ENCODE data around the gene PDE9A. TPM values are rescaled to one million over a fixed set of nuclear protein-coding genes. Genes with fewer than 3 reads are reported as not detected.

The PDE9A gene
- total and polyA plus RNA-seq, 2 experiments from 2014 or later, result 26.5 to 31.1 TPM

- TF ChIP-seq, protein P1, sequence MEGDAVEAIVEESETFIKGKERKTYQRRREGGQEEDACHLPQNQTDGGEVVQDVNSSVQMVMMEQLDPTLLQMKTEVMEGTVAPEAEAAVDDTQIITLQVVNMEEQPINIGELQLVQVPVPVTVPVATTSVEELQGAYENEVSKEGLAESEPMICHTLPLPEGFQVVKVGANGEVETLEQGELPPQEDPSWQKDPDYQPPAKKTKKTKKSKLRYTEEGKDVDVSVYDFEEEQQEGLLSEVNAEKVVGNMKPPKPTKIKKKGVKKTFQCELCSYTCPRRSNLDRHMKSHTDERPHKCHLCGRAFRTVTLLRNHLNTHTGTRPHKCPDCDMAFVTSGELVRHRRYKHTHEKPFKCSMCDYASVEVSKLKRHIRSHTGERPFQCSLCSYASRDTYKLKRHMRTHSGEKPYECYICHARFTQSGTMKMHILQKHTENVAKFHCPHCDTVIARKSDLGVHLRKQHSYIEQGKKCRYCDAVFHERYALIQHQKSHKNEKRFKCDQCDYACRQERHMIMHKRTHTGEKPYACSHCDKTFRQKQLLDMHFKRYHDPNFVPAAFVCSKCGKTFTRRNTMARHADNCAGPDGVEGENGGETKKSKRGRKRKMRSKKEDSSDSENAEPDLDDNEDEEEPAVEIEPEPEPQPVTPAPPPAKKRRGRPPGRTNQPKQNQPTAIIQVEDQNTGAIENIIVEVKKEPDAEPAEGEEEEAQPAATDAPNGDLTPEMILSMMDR (conservative IDR thresholded peaks at IDR 0.05; ENCODE audit: low read depth in 2 of 2), result no peak
- TF ChIP-seq EZH2 (IDR thresholded peaks at IDR 0.05; ENCODE audit: low read depth, unreplicated experiment) (no peak), STAT1 (IDR thresholded peaks at IDR 0.05; ENCODE audit: unreplicated experiment) (no peak)
Measured at GRCh38 chr21:42746593-42747275, 93.3 kb downstream of the PDE9A start (continued).

DNA sequence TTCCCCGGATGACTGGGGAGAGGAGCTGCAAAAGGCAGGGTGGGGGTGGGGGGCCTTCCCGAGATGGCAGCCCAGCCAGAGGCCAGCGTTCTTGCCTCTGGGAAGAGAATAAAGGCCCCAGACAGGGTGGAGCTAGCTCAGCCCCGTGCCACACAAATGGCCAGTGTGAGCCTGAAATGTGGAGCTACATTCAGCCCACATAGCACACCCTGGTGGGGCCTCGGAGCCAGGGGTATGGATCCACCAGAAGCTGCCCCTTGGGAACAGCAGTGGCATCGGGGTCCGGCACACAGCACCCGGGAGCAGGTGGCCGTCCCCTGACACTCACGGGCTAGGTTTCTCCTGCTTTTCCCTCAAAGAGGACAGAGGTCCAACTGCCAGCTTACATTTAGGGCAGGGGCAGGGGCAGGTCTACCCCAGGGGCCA lies 93.9 kb downstream of the PDE9A start:
- H3K4me1 Mint-ChIP-seq, result peaks cover 8% of the 10 kb centered on the region; the same call in 1 of the 3 replicates
- H3K27ac Mint-ChIP-seq, result no peak overlapping the region
- H3F3A ChIP-seq (replicated peaks; ENCODE audit: low read depth), result no peaks in the 10 kb centered on the region
- H3K4me2 ChIP-seq, result no peak overlapping the region
- no peak overlapping the region for H3K4me3 Mint-ChIP-seq
- peaks cover 15% of the 10 kb centered on the region; the same call in 2 of the 3 replicates for H3K36me3 Mint-ChIP-seq (ENCODE audit: low read depth)
- TF ChIP-seq JUNB (IDR thresholded peaks at IDR 0.05; ENCODE audit: unreplicated experiment) (no peak), ZNF331 (CRISPR knock-in tag; IDR thresholded peaks at IDR 0.05; ENCODE audit: low read depth) (no peak)
- H3K36me3 ChIP-seq (ENCODE audit: insufficient read depth), result no peaks in the 10 kb centered on the region
- no peak overlapping the region for H3K4me3 ChIP-seq
- no peak overlapping the region for H2AFZ ChIP-seq
- ATAC-seq (peak; percentile 63), DNase-seq (ENCODE audit: low spot score) (no peak)
- H3K79me2 ChIP-seq (replicated peaks; ENCODE audit: insufficient read depth), result no peaks in the 10 kb centered on the region
- H3K9me2 ChIP-seq (ENCODE audit: insufficient read depth), result no peaks in the 10 kb centered on the region
- no peaks in the 10 kb centered on the region for H3K9me3 Mint-ChIP-seq
- H3K27ac ChIP-seq (ENCODE audit: low read depth), result peak overlapping the region; percentile 50; the same call in 1 of the 2 replicates
- no peaks in the 10 kb centered on the region for H3K4me1 ChIP-seq (ENCODE audit: insufficient read depth)
- 0 out of 2 replicates have a peak, but pooled peaks cover 4% of the 10 kb centered on the region for H4K20me1 ChIP-seq (replicated peaks; ENCODE audit: insufficient read depth)
- peaks cover 10% of the 10 kb centered on the region for H3K27me3 Mint-ChIP-seq (ENCODE audit: insufficient read depth, low read depth, poor library complexity)
- no peaks in the 10 kb centered on the region for H3K27me3 ChIP-seq (ENCODE audit: insufficient read depth)

DNA sequence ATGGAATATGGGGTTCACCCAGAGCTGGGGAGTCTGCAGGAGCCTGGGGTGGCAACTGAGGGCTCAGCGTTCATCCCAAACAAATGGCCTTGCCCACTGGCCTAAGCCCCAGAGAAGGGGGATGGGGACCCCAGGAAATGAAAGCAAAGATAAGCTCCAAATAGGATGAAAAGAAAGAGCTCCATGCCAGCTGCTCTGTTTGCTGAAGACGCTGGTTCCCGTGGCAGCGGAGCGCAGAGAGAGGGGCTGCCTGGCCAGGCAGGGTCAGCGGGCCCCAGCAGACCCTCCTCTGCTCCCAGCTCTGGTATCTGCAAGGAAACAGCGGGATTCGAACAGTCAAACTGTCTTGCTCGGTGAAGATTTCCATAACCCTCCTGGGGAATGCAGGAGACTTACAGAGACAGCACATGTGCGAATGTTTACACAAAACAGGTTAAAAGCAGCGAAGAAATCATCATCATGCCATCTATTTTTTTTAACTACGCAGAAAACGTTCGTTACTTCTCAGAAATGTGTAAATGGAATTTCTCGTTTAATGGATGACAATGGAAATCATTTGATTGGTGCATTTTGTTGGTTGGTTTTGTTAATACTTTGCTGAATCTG lies 94.4 kb downstream of the PDE9A start:
- TF ChIP-seq ZNF331 (CRISPR knock-in tag; IDR thresholded peaks at IDR 0.05; ENCODE audit: low read depth) (no peak), NANOG (IDR thresholded peaks at IDR 0.05; ENCODE audit: borderline replicate concordance) (no peak), CREB1 (CRISPR knock-in tag; IDR thresholded peaks at IDR 0.05; ENCODE audit: low read depth) (no peak), ZNF462 (CRISPR knock-in tag; IDR thresholded peaks at IDR 0.05) (no peak)
- Histone ChIP-seq H3K4me2 (no peak overlapping the region), H2AFZ (no peak overlapping the region), H3K36me3 (ENCODE audit: insufficient read depth) (no peaks in the 10 kb centered on the region), H3K79me2 (replicated peaks; ENCODE audit: insufficient read depth) (no peaks in the 10 kb centered on the region), H3K4me1 (ENCODE audit: insufficient read depth) (no peaks in the 10 kb centered on the region), H4K20me1 (replicated peaks; ENCODE audit: insufficient read depth) (0 out of 2 replicates have a peak, but pooled peaks cover 4% of the 10 kb centered on the region), H3K27ac (ENCODE audit: low read depth) (no peak overlapping the region), H3F3A (replicated peaks; ENCODE audit: low read depth) (no peaks in the 10 kb centered on the region), H3K4me3 (no peak overlapping the region), H3K27me3 (ENCODE audit: insufficient read depth) (no peaks in the 10 kb centered on the region), H3K9me2 (ENCODE audit: insufficient read depth) (no peaks in the 10 kb centered on the region)
- H3K36me3 Mint-ChIP-seq (ENCODE audit: low read depth), result peaks cover 15% of the 10 kb centered on the region; the same call in 2 of the 3 replicates
- no peak for ATAC-seq
- no peaks in the 10 kb centered on the region for H3K9me3 Mint-ChIP-seq
- H3K27ac Mint-ChIP-seq, result no peak overlapping the region
- DNase-seq (ENCODE audit: low spot score), result no peak
- H3K4me1 Mint-ChIP-seq, result peaks cover 8% of the 10 kb centered on the region; the same call in 1 of the 3 replicates
- H3K27me3 Mint-ChIP-seq (ENCODE audit: insufficient read depth, low read depth, poor library complexity), result peaks cover 10% of the 10 kb centered on the region
- H3K4me3 Mint-ChIP-seq, result no peak overlapping the region
